Measurements from ENCODE around the gene GTF3A.

The GTF3A gene

DNA sequence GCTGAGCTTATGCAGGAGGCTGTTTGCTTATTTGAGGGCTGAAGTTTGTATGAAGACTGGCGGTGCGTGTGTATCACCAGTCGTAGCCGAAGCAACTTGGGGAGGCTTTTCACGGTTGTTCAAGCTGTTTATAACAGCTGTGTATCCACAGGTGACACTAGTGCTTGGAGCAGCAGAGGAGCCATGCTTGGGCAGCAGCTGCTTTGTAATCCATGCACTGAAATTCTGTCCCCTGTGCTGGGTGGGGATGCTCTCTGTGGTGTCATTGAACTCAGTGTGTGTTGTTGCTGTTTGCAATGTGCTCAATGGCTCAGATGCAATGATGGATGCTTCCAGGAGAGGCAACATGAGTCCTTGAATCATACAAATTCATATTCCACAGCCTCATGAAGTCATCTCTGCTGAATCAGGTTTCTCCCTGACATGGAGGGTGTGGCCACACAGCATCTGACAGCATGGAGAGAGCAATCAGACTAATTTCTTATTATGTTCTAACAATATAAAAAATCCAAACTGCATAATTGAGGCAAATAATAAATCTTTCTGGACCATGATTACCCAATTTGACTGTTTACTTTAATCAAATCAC is 18.8 kb upstream of the GTF3A start:
- no peak for DNase-seq (ENCODE audit: low read depth in 3 of 3)

DNA sequence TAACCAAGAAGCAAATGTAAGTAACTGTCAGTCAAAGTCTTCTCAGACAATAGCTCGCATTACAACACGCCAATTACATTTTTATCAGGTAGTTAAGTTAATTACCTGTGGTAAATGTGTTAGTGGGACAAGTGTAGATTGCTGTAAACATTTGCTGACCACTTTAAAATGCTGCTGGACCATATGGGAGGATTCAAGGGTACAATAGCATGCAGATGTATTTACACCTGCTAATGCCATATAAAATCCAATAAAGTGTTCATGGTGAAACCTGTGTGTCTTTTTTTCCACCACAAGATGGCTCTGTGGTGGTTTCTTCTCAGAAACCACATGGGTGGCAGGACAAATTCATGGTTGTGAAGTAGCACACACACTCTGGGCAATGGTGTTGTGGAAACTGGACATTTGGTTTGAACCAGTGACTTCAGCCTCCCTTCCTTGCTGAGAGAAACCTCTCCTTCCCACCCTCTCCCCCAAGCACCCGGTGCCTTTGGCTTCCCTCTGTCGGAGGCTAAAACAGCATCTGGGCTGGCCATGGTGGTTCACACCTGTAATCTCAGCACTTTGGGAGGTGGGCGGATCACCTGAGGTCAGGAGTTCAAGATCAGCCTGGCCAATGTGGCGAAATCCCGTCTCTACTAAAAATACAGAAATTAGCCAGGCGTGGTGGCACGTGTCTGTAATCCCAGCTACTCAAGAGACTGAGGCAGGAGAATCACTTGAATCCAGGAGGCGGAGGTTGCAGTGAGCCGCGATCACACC is 18.1 kb upstream of the GTF3A start:
- DNase-seq (ENCODE audit: low read depth in 3 of 3), result no peak

DNA sequence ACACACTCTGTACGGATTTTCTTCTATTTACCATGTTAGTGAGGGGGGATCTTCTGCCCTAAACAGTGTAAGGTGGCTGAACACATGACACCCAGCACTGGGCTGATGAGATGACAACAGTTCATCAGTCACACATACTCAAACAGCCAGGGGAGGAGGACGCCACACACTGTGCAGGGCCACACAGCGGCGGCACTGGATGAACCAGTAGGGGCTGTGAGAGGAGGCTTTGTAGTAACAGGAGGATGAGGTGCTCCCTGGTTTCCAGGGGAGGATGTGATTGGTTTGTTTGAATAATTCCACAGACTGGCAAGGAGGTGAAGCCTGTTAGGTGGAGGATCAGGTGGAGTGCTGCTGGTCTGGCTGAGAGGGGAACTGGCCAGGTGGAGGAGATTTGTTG is 16.3 kb upstream of the GTF3A start:
- no peak for DNase-seq (ENCODE audit: low read depth in 3 of 3)

DNA sequence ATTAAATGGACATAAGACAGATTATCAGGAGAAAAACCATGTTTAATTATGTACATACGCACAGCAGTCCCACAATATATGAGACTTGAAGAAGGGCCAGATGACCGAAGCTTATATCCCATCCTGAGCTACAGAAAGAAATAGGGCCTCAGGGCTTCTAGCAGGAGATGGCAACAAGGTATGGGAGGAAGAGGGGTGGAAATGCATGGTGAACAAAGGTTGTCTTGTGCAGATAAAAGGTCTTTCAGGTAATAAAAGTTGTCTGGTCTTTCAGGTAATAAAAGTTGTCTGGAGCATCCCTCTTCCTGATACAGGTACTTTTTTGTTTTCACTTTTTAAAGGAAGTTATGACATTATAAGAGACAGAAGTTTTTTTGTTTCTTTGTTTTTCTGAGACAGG is 15.4 kb upstream of the GTF3A start:
- no peak for DNase-seq (ENCODE audit: low read depth in 3 of 3)

DNA sequence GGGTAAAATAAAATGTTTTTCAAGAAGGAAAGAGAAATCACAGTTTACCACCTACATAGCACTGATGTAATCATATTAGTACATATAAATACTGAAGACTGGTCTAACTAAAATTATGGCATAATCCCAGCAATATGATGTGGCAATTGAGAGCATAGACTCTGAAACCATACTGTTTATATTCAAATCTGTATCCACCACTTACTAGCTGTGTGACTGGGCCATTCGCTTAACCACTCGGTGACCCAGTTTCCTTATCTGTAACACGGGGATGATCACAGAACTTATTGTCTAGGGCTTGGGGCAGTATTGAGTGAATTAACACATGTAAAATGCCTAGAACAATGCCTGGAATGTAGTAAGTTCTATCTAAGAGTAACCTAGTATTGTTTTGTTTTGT is 13.1 kb upstream of the GTF3A start:
- no peak for DNase-seq (ENCODE audit: low read depth in 3 of 3)

DNA sequence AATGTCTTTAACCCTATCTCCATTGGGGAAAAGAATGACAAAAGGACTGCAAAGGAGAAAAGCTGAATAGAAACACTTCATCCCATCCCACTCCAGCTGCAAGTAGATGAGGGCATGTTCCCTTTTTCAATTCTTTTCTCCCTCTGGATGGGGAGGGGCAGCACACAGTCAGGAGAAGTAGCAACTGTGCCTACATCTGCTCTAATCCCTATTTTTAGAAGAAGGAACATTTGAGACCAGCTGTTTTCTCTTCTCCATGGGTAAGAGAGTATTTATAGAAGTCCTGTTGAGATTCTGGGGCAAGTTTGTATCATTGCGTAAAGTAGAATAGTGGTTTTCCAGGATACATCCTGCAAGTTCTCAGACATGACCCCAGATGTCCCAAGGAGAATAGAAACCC is 9.3 kb upstream of the GTF3A start:
- DNase-seq (ENCODE audit: low read depth in 3 of 3), result no peak

DNA sequence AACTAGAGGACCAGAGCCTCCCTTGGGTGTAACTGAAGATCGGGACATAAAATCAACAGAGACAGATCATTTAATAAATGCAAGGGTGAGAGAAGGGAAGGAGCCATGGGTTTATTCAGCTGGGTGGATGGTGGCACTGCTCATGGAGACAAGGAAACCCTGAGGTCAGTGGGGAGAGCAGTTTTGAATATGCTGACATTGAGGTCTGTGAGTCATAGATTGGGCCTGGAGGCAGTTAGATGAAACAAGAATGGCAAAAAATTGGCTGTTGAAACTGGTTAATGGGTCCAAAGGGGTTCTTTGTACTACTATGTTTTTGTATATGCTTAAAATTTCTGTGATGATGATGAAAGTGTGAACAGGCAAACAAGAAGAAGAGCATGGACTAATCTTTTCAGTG is 5.1 kb upstream of the GTF3A start:
- no peak for DNase-seq (ENCODE audit: low read depth in 3 of 3)

DNA sequence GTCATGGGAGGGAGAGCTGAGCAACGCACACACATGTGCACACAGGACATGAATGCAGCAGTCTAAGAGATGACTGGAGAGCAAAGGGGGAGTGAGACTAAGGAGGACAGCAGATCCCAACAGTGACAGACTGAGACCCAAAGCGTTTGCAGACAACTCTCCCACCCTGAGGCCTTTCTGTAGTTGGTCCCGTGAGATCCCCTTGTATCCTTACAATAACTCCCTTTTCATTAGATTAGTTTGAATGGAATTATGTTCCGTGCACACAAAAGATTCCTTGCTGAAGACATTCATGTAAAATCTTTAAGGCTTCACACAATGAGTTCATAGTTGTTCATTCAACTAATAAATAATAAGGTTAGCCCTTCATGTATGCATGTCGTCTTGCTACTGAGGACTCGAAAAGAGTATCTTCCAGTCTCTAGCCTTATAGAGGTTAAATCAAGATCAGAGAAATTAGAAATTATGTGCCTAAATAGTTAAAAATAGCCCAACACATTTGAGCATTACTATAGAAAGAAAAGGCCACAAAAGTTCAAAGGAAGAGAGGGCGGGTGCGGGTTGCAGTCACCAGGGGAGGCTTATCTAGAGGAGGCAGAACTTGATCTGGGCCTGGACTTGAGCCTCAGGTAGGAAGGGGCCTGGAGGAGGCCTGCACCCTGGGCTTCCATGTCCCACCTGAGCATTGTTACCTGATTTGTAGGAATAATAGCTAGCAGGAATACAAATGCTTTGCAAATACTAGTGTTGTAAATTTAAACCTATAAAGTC is 3.1 kb upstream of the GTF3A start:
- DNase-seq (ENCODE audit: low read depth in 3 of 3), result no peak

DNA sequence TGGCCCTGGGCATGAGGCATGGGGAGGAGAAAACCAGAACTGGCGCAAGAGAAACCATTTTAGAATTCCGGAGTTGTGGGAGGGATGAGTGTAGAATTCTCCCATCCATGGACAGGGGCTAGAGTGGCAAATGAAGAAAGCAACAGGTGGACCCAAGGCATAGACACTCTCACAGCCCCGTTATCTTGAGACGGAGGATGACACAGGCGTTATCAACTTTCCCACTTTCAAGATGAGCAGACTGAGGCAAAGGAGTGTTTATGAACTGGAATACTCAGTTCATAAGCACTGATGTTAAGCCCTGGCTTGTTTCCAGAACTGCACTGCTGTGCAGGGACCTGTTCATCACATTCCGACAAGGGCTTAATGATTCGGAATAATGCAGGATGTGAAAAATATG is 1.1 kb upstream of the GTF3A start:
- DNase-seq (ENCODE audit: low read depth in 3 of 3), result no peak

DNA sequence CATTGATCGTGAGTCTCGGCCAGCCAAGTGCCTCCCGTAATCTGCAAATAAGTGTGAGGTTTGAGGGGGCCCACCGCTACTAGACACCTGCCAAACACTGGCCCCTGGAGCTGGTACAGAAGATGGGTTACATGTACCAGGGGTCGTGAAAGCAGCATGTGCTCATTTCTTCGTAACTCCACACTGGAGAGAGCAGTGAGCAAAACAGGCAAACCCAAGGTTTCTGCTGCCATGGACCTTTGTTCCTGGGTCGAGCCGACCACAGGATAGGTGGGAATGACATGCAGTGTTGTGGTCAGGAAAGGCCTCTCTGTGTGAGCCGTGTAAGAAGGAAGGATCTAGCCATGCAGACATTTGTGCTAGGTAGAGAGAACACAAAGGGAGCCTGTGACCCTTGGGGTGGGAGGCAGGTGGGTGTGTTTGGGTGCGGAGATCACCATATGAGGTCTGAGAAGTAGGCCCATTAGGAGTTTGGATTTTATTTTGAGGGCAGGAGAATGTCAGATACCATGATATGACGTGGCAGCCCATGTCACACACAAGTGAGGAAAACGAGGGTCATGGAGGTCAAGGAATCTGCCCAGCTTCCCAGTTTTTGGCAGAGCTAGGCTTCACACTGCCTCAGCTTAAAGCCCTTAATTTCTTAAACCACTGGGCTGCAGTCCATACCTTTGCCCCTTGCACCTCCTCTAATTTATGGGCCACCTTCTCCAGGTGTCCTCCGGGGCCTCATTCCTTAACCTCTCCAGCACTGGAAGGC is 919 bp downstream of the GTF3A start:
- DNase-seq (ENCODE audit: low read depth in 3 of 3), result no peak

DNA sequence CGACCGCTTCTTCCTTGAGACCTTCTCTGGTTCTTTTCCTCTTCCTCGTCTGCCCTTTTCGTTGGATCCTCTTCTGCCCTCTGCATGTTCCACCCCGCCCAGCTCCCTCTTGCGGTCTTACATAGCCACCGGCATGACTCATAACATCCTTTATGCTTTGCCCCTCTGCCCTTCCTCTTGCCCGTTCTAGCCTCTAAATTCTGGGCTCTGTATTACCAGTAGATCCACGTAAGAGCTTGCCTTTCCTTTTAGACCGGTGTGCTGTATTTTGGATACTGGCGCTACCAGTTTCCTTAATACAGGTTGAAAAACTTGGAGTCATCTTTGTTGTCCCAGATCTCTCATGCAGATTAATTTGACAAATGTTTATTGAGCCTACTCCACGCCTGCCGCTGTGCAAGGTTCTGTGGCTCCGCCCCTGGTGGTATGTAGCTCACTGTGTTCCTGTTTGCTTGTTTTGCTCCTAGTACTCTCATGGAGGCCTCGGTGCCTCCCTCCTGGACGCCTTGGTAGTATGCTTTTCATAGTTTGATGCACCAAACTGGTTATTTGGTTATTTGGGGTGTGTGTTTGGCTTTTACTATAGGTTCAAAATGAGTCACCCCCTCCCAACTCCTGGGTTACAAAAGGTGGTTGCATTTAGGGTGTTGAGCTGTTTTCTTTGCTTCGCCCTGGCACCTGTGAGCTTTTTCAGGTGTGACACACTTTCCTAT is 1.7 kb downstream of the GTF3A start:
- DNase-seq (ENCODE audit: low read depth in 3 of 3), result peak in 2 of 3 donors; percentile 55 to 61

DNA sequence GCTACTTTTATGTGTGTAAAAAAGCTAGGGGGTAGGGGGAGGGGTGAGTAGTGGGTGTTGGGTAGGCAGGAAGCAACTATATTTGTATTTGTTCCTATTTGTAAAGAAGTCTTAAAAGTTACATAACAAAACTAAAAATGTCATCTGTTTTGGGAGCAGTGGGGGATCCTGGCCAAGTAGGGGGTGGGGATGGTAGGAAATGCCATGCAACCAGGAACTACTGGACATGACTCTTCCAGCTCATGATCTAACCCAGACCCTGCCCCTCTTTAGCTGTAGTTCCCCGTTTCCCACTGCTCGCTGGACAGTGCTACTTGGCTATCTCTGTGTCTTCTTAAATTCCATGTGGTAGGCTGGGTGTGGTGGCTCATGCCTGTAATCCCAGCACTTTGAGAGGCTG is 3.2 kb downstream of the GTF3A start:
- no peak for DNase-seq (ENCODE audit: low read depth in 3 of 3)

DNA sequence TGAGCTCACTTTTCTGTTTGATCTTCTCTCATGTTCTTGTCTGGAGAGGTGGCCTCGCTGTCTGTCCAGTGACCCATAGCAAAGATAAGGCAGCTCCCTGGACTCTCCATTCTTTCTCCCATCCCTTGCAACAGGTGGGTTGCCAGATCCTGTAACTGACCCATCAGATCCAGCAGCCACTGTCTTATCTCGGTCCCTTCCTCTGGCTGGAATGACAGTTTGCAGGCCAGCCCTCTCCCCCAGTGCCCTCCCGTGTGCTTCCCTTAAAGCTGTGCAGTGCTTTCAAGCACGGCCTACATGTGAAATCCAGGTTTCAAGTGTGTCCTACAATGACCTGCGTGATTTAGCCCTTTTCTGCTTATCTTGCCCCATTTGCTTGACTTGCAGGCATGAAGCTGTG is 3.7 kb downstream of the GTF3A start:
- DNase-seq (ENCODE audit: low read depth in 3 of 3), result no peak

DNA sequence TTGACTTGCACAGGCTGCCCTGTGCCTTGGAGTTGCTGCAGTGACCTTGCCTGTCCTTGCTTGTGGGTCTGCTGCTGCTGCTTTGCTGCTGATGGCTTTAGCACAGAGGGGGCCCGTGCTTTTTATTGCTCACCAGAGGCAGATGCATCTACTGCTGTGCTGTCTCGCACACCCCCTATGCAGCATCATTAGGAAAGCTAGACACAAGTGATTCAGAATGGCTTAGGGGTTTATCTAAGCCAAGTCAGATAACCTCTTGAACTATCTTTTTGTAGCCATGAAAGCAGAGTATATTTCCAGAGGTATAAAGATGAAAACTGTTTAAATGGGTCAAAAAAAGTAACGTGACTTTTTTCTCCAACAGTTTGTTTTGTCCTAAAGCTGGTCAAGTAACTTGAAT is 7.8 kb downstream of the GTF3A start:
- no peak for DNase-seq (ENCODE audit: low read depth in 3 of 3)

DNA sequence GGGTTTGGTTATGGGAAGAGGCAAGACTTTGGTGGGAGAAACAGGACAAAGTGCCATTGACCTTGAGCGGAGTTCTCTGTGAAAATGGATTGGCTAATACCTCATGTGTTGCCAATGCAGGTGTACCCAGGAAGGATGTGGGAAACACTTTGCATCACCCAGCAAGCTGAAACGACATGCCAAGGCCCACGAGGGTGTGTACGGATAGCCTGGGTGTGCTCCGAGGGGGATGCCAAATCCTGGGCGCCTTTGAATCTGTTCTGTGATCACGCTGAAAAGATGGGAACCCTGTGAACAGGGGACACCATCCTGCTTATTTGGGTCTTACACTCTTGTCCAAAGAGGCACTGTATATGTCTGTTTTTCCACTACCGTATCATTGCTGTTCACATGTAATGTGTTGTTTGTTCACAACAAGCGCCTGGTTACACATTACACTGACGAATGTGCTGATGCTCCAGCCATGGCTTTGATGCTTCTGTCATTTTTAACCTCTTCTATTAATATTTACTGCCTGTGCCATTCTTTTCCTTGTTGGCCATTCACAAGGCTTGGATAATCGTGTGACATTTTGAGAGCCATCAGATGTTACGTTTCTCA is 8.3 kb downstream of the GTF3A start:
- no peak for DNase-seq (ENCODE audit: low read depth in 3 of 3)

DNA sequence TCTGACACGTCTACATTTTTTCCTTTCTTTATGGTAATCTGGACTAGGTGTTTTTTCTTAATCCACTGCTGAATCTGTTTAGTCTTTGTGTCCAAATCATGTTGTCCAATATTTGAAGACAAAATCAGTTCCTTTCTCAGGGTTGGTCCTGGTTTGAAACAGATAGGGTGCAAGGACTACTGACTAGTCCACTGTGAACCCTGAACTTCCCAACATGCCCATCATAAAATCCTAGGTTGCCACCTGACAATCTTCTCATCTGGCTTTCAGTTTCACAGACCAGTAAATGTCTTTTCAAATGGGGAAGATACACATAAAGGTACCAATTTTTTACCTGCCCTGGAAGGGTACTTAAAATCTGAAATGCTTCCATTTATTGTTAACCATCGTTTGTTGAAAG is 12.7 kb downstream of the GTF3A start:
- DNase-seq (ENCODE audit: low read depth in 3 of 3), result no peak

DNA sequence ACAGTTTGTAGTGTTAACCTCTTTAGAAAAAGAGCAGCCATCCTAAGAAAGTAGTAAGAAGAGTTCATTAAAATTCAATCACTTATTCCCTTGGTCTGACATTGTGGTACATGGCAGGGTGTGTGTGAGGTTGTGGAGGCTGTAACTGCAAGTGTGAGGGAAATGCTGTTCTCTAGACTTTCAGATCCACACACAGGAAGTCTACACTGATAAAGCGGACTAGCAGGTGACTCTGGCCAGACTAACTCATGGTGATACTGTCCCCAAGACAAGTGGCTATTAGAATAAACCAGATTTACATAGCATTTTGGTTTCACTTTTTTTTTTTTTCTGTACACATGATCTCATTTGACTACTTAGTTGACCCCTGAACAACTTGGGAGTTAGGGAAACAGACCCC is 16.0 kb downstream of the GTF3A start:
- DNase-seq (ENCODE audit: low read depth in 3 of 3), result no peak

DNA sequence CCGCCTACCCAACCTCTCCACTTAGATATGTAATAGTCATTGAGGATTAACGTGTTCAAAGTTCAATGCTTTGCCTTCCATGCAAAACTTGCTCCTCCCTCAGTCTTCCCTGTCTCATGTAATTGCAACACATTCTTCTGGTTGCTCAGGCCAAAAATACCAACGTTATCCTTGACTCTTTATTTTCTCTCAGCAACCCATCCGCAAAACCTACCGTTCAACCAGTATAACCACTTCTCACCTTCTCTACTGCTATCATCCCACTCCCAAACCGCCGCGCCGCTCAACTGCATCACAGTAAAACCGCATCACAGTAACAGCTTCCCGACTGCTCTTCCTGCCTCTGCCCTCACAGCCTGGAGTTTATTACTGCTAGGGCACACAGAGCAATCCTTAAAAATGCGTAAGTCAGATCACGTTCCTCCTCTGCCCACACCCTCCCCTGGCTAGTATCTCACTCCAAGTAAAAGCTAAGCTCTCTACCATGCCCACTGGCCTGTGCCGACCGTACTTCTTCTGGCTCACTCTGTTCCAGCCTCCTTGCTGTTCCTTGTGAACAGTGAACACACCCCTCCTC is 17.7 kb downstream of the GTF3A start:
- DNase-seq (ENCODE audit: low read depth in 3 of 3), result peak in 1 of 3 donors; percentile 12

DNA sequence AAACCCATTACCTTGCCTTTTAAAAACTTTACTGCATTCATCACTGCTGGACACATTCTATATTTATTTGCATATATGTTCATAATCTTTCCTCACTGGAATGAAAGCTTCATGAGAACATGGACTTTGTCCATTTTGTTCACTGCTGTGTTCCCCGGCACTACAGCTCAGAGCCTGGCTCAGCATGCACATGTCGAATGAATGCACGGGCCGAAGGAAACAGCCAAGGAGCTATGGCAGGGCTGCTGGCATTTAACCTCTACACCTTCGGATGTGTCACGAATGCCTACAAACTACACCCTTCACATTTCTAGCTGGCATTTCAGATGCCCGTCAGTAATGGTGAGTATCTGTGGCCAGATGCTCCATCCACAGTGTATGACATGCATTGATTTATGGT is 18.4 kb downstream of the GTF3A start:
- no peak for DNase-seq (ENCODE audit: low read depth in 3 of 3)

DNA sequence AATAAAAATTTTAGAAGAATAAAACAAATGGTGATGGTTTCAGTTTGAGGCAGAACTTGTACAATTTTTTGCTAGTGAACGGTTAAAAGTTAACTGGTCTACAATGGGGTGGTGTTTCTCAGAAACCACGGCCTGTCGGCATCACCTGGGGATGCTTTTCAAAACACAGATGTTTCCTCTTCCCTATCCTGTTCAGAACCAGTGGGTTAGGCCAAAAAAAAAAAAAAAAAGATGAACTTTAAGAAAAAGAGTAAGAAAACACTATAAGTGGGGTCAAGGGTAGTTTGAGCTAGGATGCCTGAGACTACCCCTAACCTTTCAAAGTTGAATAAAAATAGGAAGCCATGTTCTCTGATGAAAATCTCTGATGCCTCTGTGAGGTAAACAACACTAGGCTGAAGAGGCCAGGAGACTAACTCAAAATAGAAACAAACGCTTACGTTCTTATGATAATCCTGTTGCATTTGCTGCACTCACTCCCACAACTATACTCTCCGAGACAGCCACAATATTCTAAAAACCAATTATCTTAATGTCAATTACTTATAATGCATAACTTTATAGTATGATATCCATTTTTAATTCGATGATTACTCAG is 22.7 kb downstream of the GTF3A start:
- DNase-seq (ENCODE audit: low read depth in 3 of 3), result no peak

DNA sequence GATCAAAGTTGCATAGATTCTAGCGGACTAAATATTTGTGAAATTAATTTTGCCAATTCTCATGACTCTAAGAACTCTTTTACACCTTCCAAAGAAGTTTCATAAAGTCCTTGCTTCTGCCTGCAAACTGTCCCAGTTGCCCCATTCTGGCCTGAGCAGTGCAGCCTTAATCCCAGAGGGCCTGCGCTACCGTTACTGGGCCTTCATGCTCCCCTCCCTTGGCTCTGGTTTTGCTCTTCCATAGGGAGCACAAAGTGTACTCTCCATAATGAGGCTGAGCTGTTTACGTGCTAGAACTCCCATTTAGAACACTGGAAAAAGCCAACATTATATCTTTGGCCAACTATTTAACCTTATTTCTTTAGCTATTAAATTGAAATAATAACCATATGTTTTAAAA is 23.9 kb downstream of the GTF3A start:
- no peak for DNase-seq (ENCODE audit: low read depth in 3 of 3)

Data from stimulated activated CD4-positive, alpha-beta T cell treated with anti-CD3 and anti-CD28 coated beads, TNF-alpha, amount 100 ng/mL, for 48 hours (primary cell).